Neural cell (in vitro differentiated cells): ENCODE results near the gene FBP1. TPM values are rescaled to one million over a fixed set of nuclear protein-coding genes. Genes with fewer than 3 reads are reported as not detected.

Source experiments
- H2AFZ ChIP-seq: fragments of 200-600, 300-800 bp; sonication (generic), shearing (Covaris generic); 2 replicates; pipeline ENCODE4 v1.6.0; 2014; ENCODE audit warnings: low read depth, mild to moderate bottlenecking, antibody characterized with exemption, low read length, moderate library complexity
- H3F3A ChIP-seq: fragments of 200-600 bp; shearing (Covaris generic); 2 replicates; pipeline ENCODE4 v1.6.1; 2016; ENCODE audit warnings: mild to moderate bottlenecking, moderate library complexity, mixed read lengths, antibody characterized with exemption, low read length; ENCODE audit not compliant: insufficient read depth, poor library complexity, severe bottlenecking
- H3K27ac ChIP-seq: fragments of 200-600, 300-800 bp; sonication (generic), shearing (Covaris generic); 2 replicates; pipeline ENCODE4 v1.5.1; 2014; ENCODE audit warnings: mild to moderate bottlenecking, low read length, moderate library complexity
- H3K27me3 ChIP-seq: fragments of 300-800, 200-600 bp; sonication (generic), shearing (Covaris generic); 2 replicates; pipeline ENCODE4 v1.6.0; 2014; ENCODE audit warnings: mild to moderate bottlenecking, low read depth, low read length, moderate library complexity; ENCODE audit not compliant: insufficient read depth
- H3K36me3 ChIP-seq: fragments of 300-800, 200-600 bp; sonication (generic), shearing (Covaris generic); 2 replicates; pipeline ENCODE4 v1.5.1; 2014; ENCODE audit warnings: mild to moderate bottlenecking, antibody characterized with exemption, low read length, moderate library complexity; ENCODE audit not compliant: insufficient read depth
- H3K4me2 ChIP-seq: fragments of 300-800, 200-600 bp; sonication (generic), shearing (Covaris generic); 2 replicates; pipeline ENCODE4 v1.6.0; 2014; ENCODE audit warnings: mild to moderate bottlenecking, low read length
- H3K4me3 ChIP-seq: fragments of 300-800, 200-600 bp; sonication (generic), shearing (Covaris generic); 2 replicates; pipeline ENCODE4 v1.5.1; 2014; ENCODE audit warnings: mild to moderate bottlenecking, low read length, moderate library complexity
- H3K79me2 ChIP-seq: fragments of 200-600 bp; shearing (Covaris generic); replicated peaks from 2 replicates; pipeline ENCODE4 v1.6.0; 2014; ENCODE audit warnings: mild to moderate bottlenecking, low read length, moderate library complexity; ENCODE audit not compliant: insufficient read depth
- H3K9ac ChIP-seq: fragments of 300-800, 200-600 bp; sonication (generic), shearing (Covaris generic); 2 replicates; pipeline ENCODE4 v1.6.1; 2016; ENCODE audit warnings: mild to moderate bottlenecking, low read length, mixed read lengths
- H3K9me2 ChIP-seq: fragments of 200-600 bp; shearing (Covaris generic); 2 replicates; pipeline ENCODE4 v1.6.1; 2016; ENCODE audit warnings: mild to moderate bottlenecking, low read length, mixed read lengths; ENCODE audit not compliant: insufficient read depth
- H3K9me3 ChIP-seq: fragments of 200-600, 300-800 bp; sonication (generic), shearing (Covaris generic); 2 replicates; pipeline ENCODE4 v1.6.1; 2016; ENCODE audit warnings: mild to moderate bottlenecking, mixed run types, low read length, moderate library complexity, mixed read lengths
- H4K20me1 ChIP-seq: fragments of 200-600 bp; shearing (Covaris generic); 2 replicates; pipeline ENCODE4 v1.6.1; 2016; ENCODE audit warnings: mild to moderate bottlenecking, mixed run types; ENCODE audit not compliant: insufficient read depth
- EP300 ChIP-seq: fragments of 450-650 bp; conservative IDR thresholded peaks from 2 replicates; pipeline ENCODE4 v1.6.1; 2014; ENCODE audit warnings: antibody characterized with exemption, mild to moderate bottlenecking, moderate library complexity; ENCODE audit not compliant: poor library complexity, severe bottlenecking
- EZH2 ChIP-seq: fragments of 200-600, 300-800 bp; shearing (Covaris generic), sonication (generic); IDR thresholded peaks from 2 replicates; pipeline ENCODE4 v1.6.1; 2014; ENCODE audit warnings: antibody characterized with exemption, low read length, borderline replicate concordance, mild to moderate bottlenecking; ENCODE audit not compliant: insufficient read depth, poor library complexity, severe bottlenecking
- MXI1 ChIP-seq: fragments of 450-650 bp; conservative IDR thresholded peaks from 2 replicates; pipeline ENCODE4 v1.6.1; 2014; ENCODE audit warnings: antibody characterized with exemption, mild to moderate bottlenecking; ENCODE audit not compliant: poor library complexity, severe bottlenecking
- POLR2AphosphoS5 ChIP-seq: IDR thresholded peaks from 2 replicates; pipeline ENCODE4 v1.6.1; 2012
- RAD21 ChIP-seq: fragments of 450-650 bp; conservative IDR thresholded peaks from 2 replicates; pipeline ENCODE4 v1.6.1; 2014; ENCODE audit warnings: antibody characterized with exemption, mild to moderate bottlenecking, moderate library complexity
- SMC3 ChIP-seq: fragments of 450-650 bp; conservative IDR thresholded peaks from 2 replicates; pipeline ENCODE4 v1.6.1; 2014; ENCODE audit warnings: antibody characterized with exemption, mild to moderate bottlenecking, moderate library complexity; ENCODE audit not compliant: poor library complexity
- TAF1 ChIP-seq: IDR thresholded peaks from 2 replicates; pipeline ENCODE4 v1.6.1; 2012; ENCODE audit warnings: low read depth
- polyA plus RNA-seq: library from polyadenylated mRNA; depleted of rRNA; stranded (reverse); fragments of >200 nt; gene quantifications from 2 replicates; pipeline ENCODE4 v1.2.3, GENCODE V29; 2014
- TF ChIP-seq, protein P1 (sequence below): IDR thresholded peaks from 2 replicates; pipeline ENCODE4 v1.6.1; 2012; ENCODE audit warnings: borderline replicate concordance
- TF ChIP-seq, protein P2 (sequence below): fragments of 450-650 bp; IDR thresholded peaks from 2 replicates; pipeline ENCODE4 v1.5.1; 2014; ENCODE audit warnings: antibody characterized with exemption, mild to moderate bottlenecking, moderate library complexity; ENCODE audit not compliant: poor library complexity, severe bottlenecking

Gene FBP1
- polyA plus RNA-seq, 1 donor from 2014 or later, result not detected

DNA sequence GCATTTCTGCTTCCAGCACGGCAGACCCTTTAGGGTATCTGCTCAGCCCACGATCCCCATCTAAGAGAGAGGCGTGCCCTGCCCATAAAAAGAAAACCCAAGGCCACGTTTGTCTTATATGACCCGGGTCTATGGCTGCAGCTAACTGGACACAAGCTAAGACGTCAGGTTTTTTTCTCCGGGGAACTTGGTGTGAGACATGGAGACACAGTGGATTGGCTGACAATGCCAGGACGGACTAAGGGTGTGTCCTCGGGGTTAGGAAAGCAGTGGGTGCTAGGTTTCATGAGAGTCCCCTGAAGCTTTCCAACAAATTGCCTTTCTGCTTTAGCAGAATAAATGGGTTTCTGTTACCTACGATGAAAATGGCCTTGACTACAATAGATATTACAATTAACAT, 38.6 kb downstream of the FBP1 start:
- Histone ChIP-seq H4K20me1 (no peaks in the 10 kb centered on the region), H3K9me2 (no peaks in the 10 kb centered on the region), H3K9ac (no peak overlapping the region), H3F3A (no peaks in the 10 kb centered on the region), H3K9me3 (no peaks in the 10 kb centered on the region), H3K79me2 (no peaks in the 10 kb centered on the region), H3K27me3 (no peaks in the 10 kb centered on the region), H3K4me3 (no peak overlapping the region), H3K4me2 (no peak overlapping the region), H3K27ac (no peak overlapping the region), H3K36me3 (no peaks in the 10 kb centered on the region), H2AFZ (no peak overlapping the region)
- no peak for TF ChIP-seq EZH2
- no peak for TF ChIP-seq MXI1
- no peak for TF ChIP-seq EP300
- TF ChIP-seq, protein P1, sequence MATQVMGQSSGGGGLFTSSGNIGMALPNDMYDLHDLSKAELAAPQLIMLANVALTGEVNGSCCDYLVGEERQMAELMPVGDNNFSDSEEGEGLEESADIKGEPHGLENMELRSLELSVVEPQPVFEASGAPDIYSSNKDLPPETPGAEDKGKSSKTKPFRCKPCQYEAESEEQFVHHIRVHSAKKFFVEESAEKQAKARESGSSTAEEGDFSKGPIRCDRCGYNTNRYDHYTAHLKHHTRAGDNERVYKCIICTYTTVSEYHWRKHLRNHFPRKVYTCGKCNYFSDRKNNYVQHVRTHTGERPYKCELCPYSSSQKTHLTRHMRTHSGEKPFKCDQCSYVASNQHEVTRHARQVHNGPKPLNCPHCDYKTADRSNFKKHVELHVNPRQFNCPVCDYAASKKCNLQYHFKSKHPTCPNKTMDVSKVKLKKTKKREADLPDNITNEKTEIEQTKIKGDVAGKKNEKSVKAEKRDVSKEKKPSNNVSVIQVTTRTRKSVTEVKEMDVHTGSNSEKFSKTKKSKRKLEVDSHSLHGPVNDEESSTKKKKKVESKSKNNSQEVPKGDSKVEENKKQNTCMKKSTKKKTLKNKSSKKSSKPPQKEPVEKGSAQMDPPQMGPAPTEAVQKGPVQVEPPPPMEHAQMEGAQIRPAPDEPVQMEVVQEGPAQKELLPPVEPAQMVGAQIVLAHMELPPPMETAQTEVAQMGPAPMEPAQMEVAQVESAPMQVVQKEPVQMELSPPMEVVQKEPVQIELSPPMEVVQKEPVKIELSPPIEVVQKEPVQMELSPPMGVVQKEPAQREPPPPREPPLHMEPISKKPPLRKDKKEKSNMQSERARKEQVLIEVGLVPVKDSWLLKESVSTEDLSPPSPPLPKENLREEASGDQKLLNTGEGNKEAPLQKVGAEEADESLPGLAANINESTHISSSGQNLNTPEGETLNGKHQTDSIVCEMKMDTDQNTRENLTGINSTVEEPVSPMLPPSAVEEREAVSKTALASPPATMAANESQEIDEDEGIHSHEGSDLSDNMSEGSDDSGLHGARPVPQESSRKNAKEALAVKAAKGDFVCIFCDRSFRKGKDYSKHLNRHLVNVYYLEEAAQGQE, result no peak
- TF ChIP-seq RAD21, result no peak
- TF ChIP-seq POLR2AphosphoS5, result no peak
- no peak for TF ChIP-seq SMC3
- TF ChIP-seq, protein P2, sequence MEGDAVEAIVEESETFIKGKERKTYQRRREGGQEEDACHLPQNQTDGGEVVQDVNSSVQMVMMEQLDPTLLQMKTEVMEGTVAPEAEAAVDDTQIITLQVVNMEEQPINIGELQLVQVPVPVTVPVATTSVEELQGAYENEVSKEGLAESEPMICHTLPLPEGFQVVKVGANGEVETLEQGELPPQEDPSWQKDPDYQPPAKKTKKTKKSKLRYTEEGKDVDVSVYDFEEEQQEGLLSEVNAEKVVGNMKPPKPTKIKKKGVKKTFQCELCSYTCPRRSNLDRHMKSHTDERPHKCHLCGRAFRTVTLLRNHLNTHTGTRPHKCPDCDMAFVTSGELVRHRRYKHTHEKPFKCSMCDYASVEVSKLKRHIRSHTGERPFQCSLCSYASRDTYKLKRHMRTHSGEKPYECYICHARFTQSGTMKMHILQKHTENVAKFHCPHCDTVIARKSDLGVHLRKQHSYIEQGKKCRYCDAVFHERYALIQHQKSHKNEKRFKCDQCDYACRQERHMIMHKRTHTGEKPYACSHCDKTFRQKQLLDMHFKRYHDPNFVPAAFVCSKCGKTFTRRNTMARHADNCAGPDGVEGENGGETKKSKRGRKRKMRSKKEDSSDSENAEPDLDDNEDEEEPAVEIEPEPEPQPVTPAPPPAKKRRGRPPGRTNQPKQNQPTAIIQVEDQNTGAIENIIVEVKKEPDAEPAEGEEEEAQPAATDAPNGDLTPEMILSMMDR, result no peak
- no peak for TF ChIP-seq TAF1

- Histone ChIP-seq H2AFZ (no peak overlapping the region), H3K4me2 (no peak overlapping the region), H3F3A (no peaks in the 10 kb centered on the region), H3K27ac (no peak overlapping the region), H3K9me3 (no peaks in the 10 kb centered on the region), H3K27me3 (no peaks in the 10 kb centered on the region), H3K4me3 (no peak overlapping the region), H3K9ac (no peak overlapping the region), H3K9me2 (no peaks in the 10 kb centered on the region), H3K36me3 (no peaks in the 10 kb centered on the region), H4K20me1 (no peaks in the 10 kb centered on the region), H3K79me2 (no peaks in the 10 kb centered on the region)
- TF ChIP-seq EZH2 (no peak), EP300 (no peak), MXI1 (no peak), TAF1 (no peak), RAD21 (no peak), POLR2AphosphoS5 (no peak), SMC3 (no peak)
- TF ChIP-seq, protein P1, result no peak
- TF ChIP-seq, protein P2, result no peak
Measured at GRCh38 chr9:94600258-94600657, 39.1 kb downstream of the FBP1 start.
